ENCODE measurements around the gene RGS21. TPM values are rescaled to one million over a fixed set of nuclear protein-coding genes. Genes with fewer than 3 reads are reported as not detected.

The RGS21 gene
- total and polyA plus RNA-seq, 10 of the 15 experiments (the other 5 are each of a cell fraction or from before 2014, with no cell fraction given), result not detected

DNA sequence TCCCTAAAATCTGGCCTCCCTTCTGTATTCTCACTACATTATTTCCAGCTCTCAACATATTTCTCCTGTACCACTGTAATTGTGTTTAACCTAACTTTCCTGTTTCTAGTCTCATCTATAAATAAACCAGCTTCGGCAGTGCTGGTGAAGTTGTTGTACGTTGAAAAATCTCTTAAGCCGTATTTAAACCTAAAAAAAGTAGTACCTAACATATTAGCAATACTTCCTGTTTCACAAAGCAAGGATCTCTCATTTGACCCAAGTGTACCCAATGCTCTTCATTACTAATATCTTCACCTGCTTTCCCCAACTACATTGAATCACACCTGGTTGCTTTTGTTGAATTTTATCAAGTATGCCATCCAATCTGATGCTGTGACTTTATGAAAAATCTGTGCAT, 42.2 kb upstream of the RGS21 start (continued):
- TF ChIP-seq RCOR1 (conservative IDR thresholded peaks at IDR 0.05; ENCODE audit: low read depth, low read length), result no peak
- TF ChIP-seq, protein P1, sequence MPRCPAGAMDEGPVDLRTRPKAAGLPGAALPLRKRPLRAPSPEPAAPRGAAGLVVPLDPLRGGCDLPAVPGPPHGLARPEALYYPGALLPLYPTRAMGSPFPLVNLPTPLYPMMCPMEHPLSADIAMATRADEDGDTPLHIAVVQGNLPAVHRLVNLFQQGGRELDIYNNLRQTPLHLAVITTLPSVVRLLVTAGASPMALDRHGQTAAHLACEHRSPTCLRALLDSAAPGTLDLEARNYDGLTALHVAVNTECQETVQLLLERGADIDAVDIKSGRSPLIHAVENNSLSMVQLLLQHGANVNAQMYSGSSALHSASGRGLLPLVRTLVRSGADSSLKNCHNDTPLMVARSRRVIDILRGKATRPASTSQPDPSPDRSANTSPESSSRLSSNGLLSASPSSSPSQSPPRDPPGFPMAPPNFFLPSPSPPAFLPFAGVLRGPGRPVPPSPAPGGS (IDR thresholded peaks at IDR 0.05; ENCODE audit: borderline replicate concordance, insufficient read depth, low read depth, low read length, poor library complexity, severe bottlenecking), result no peak

DNA sequence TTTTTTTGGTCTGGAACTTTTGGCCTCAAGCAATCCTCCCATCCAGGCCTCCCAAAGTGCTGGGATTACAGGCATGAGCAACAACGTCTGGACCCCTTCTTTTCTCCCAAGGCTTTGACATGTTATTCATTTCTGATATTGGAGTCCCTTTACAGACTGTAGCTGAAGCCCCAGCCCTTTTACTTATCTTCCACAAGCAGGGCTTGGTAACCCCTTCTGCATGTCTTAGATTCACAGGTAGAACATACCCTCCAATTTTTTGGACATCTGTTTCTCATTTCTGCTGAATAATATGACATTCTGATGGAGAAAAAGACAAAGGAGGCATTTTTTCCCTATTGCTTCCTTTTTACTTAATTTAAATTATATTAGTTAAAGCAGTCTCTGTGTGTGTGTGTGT, 39.2 kb upstream of the RGS21 start:
- BruUV-seq (replicated peaks), result no TSS peak
- ChIA-PET CTCF (interaction anchor here (1.0 kb wide), 1 partner anchor 19 kb away, joined by 4 read pairs; no protein-coding TSS in a partner anchor), RAD21 (ENCODE audit: unreplicated experiment) (no interaction called here), SMC1A (ENCODE audit: uncharacterized antibody, unreplicated experiment) (no interaction called here), POLR2A (no interaction called here)
- H3K4me2 ChIP-seq (ENCODE audit: control insufficient read depth, insufficient read depth), result no peak overlapping the region
- no peak overlapping the region for H3K27ac ChIP-seq (ENCODE audit: control insufficient read depth, insufficient read depth)
- H3K9me3 ChIP-seq (replicated peaks; ENCODE audit: control insufficient read depth, insufficient read depth, low read length), result no peaks in the 10 kb centered on the region
- H3K9ac ChIP-seq (ENCODE audit: control insufficient read depth, insufficient read depth, low read length), result no peak overlapping the region
- no peak for ATAC-seq
- FAIRE-seq, result no peak
- no peak for DNase-seq (ENCODE audit: low read depth, low spot score)
- H3K4me1 ChIP-seq (ENCODE audit: control insufficient read depth, insufficient read depth, low read length), result no peaks in the 10 kb centered on the region
- H3K4me3 ChIP-seq, result no peak overlapping the region
- TF ChIP-seq ZNF24 (IDR thresholded peaks at IDR 0.05) (no peak), CREB1 (IDR thresholded peaks at IDR 0.05; ENCODE audit: low read depth) (no peak)
- H3K79me2 ChIP-seq (ENCODE audit: control insufficient read depth, insufficient read depth, low read length), result no peaks in the 10 kb centered on the region
- no peaks in the 10 kb centered on the region for H3K27me3 ChIP-seq (replicated peaks in 1 of 2; ENCODE audit: control insufficient read depth in 2 of 2, insufficient read depth in 2 of 2, low read length in 1 of 2)
- intact Hi-C loops (cut with micrococcal nuclease; ENCODE audit: unreplicated experiment), result no loop called here
- in situ Hi-C loops (cut with MboI), result no loop called here
- no peaks in the 10 kb centered on the region for H4K20me1 ChIP-seq (ENCODE audit: control insufficient read depth, insufficient read depth)
- no peak overlapping the region for H2AFZ ChIP-seq (ENCODE audit: control insufficient read depth, low read depth, low read length)
- H3K36me3 ChIP-seq (ENCODE audit: control insufficient read depth in 2 of 2, insufficient read depth in 2 of 2, low read length in 1 of 2), result no peaks in the 10 kb centered on the region
- WGBS (ENCODE audit: insufficient coverage, insufficient replicate concordance, low lambda C conversion rate, missing lambda C conversion rate), result 0% methylated on average over 1 of the region's 1 CpG

DNA sequence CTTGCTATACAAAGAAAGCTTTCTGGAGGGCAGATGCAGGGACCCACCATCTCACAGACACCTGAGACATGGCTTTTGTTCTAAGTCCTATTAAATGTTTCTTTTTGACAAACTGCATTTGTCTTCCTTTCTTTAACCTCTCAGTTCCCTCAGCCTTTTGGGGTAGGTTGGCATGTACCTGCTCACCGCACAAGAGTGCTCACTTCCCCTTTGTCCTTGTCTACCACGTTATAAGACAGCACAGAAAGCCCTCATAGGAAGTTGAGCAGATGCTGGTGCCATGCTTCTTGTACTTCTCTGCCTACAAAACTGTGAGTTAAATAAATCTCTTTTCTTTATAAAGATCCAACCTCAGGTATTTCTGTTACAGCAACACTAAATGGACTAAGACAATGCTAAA, 31.9 kb upstream of the RGS21 start:
- no peak for FAIRE-seq

More for the DNA sequence above, 31.9 kb upstream of the RGS21 start:
- POLR2A ChIA-PET, result no interaction called here
- ATAC-seq (peak; percentile 79), DNase-seq (ENCODE audit: low read depth, low spot score) (no peak)
- H3K36me3 ChIP-seq (ENCODE audit: control insufficient read depth in 2 of 2, insufficient read depth in 2 of 2, low read length in 1 of 2), result no peaks in the 10 kb centered on the region
- TF ChIP-seq SPI1 (IDR thresholded peaks at IDR 0.05; ENCODE audit: borderline replicate concordance, insufficient read depth, low read depth, low read length) (peak; percentile 67; the same call in 1 of the 2 replicates), LARP7 (IDR thresholded peaks at IDR 0.05) (no peak)
- H3K79me2 ChIP-seq (ENCODE audit: control insufficient read depth, insufficient read depth, low read length), result no peaks in the 10 kb centered on the region
- 0% methylated on average over 2 of the region's 2 CpGs for WGBS (ENCODE audit: insufficient coverage, insufficient replicate concordance, low lambda C conversion rate, missing lambda C conversion rate)
- no peak overlapping the region for H3K27ac ChIP-seq (ENCODE audit: control insufficient read depth, insufficient read depth)
- CTCF ChIA-PET, result no interaction called here
- RAD21 ChIA-PET (ENCODE audit: unreplicated experiment), result no interaction called here
- no peak overlapping the region for H2AFZ ChIP-seq (ENCODE audit: control insufficient read depth, low read depth, low read length)
- H3K4me3 ChIP-seq, result no peak overlapping the region
- no peak overlapping the region for H3K9ac ChIP-seq (ENCODE audit: control insufficient read depth, insufficient read depth, low read length)
- in situ Hi-C loops (cut with MboI) (no loop called here), intact Hi-C loops (cut with micrococcal nuclease; ENCODE audit: unreplicated experiment) (no loop called here)
- SMC1A ChIA-PET (ENCODE audit: uncharacterized antibody, unreplicated experiment), result no interaction called here
- H3K9me3 ChIP-seq (replicated peaks; ENCODE audit: control insufficient read depth, insufficient read depth, low read length), result no peaks in the 10 kb centered on the region
- no peaks in the 10 kb centered on the region for H3K4me1 ChIP-seq (ENCODE audit: control insufficient read depth, insufficient read depth, low read length)
- no peaks in the 10 kb centered on the region for H4K20me1 ChIP-seq (ENCODE audit: control insufficient read depth, insufficient read depth)
- H3K4me2 ChIP-seq (ENCODE audit: control insufficient read depth, insufficient read depth), result no peak overlapping the region
- no peaks in the 10 kb centered on the region for H3K27me3 ChIP-seq (replicated peaks in 1 of 2; ENCODE audit: control insufficient read depth in 2 of 2, insufficient read depth in 2 of 2, low read length in 1 of 2)
- BruUV-seq (replicated peaks), result no TSS peak

All from GM12878 (cell line).